Superior temporal gyrus (tissue), 1 donor: ENCODE data around the gene ACTR6.
"Not testable (repeated sequence)": the region's sequence is repeated elsewhere in the genome, so short reads cannot be mapped to it uniquely, and the experiment has no call there.

ENCODE experiments used
- DNase-seq: peaks from one replicate; pipeline ENCODE4 v3.0.0-alpha.2; 2016; ENCODE audit errors: extremely low spot score

Gene ACTR6

DNA sequence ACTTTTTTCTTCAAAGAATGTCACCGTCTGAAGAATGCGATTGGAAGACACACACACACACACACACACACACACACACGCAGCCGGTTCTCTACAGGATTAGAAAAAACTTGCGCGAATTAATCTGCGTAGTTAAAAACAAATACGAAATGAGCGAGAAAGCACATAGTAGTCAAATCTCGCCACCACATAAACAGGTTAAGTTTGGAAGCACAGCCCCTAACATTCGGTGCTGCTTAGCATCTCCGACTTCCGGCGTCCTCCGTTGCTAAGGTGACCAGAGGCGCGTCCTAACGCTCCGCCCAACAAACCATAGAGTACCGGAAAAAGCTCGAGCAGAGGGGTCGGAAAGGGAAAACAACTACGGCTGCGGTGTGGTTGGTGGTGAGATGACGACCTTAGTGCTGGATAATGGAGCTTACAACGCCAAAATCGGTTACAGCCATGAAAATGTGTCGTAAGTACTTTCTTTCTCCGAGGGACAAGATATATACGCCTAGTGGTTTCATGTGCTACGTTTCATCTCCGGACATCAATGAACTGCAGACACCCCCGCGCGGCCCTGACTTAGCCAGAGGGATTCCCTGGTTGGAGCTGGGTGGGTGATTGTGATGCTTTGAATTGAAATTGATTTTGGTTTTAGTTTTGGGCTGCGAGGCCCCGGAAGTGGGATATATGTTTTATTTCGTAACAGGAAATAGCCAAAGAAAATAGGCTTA, at the start of gene ACTR6:
Gene ACTR6, plus strand, starts transcription at position 353 of the 719 bp plus-strand sequence. Its CDS starts 37 bp downstream, at position 390.
- DNase-seq = peak; percentile 98

DNA sequence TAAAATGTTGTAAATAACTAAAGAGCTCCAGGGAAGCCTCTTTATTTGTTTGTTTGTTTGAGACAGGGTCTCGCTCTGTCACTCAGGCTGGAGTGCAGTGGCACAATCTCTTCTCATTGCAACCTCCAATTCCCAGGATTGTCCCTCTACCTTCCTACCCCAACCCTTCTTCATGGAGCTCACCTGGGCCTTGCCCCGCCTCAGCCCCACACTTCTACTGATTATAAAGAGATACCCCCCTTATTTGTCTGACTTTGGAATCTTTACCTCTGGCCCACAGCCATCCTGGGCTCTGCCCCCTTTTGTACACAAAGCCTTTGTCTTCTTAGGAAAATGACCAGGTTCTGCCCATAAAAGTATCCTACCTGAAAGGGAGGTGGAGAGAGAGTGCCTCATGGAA, 48.8 kb upstream of the ACTR6 start:
- DNase-seq = no peak

DNA sequence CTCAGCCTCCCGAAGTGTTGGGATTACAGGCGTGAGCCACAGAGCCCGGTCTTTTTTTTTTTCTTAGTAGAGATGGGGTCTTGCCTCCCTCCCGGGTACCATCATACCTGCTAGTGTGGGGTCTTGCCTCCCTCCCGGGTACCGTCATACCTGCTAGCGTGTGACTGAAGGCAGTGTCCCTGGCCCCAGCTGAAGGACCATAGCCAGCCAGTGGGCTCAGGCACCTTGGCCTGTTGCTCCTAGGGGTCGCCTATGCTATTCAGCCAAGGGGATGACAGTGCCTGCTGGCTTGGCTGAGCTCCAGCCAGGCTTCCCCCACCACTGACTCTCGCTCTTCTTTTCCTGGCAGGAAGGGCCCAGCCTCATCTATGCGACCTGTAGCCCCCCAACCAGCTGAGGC, 47.5 kb upstream of the ACTR6 start:
- DNase-seq = no peak

DNA sequence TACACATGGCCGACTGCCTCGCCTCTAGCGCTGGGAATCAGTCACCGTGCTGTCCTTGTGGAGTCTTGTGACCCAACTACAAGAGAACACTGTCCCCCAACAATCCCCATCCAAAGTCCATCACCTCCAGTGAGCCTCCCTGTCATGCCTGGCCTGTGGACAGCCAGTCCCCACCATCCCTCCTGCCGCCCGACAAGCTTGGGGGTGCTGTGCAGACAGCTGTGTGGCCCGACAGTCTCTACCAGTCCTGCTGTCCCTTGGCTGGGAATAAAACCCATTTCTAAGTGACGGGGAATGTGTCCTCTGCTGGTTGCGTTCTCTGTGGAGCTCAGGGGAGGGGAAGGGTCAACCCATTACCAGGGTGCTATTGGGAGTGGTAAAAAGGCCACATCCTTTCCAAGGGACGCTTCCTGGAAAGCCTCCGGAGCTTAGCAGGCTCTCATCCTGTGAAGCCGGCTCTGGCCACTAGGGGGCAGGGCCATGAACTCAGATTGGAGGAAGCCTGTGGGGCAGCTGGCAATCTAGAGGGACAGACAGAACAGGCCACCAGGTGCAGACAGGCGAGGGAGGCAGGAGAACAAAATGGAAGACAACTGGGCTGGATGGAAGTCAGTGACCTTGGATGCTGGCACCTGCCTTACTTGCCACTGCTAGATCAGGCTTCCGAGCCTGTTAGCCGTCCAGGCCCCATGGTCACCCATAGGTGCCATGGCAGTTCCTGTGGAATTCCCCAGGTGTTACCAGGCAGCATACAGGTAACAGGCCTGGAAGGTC, 46.0 kb upstream of the ACTR6 start:
- no peak for DNase-seq

DNA sequence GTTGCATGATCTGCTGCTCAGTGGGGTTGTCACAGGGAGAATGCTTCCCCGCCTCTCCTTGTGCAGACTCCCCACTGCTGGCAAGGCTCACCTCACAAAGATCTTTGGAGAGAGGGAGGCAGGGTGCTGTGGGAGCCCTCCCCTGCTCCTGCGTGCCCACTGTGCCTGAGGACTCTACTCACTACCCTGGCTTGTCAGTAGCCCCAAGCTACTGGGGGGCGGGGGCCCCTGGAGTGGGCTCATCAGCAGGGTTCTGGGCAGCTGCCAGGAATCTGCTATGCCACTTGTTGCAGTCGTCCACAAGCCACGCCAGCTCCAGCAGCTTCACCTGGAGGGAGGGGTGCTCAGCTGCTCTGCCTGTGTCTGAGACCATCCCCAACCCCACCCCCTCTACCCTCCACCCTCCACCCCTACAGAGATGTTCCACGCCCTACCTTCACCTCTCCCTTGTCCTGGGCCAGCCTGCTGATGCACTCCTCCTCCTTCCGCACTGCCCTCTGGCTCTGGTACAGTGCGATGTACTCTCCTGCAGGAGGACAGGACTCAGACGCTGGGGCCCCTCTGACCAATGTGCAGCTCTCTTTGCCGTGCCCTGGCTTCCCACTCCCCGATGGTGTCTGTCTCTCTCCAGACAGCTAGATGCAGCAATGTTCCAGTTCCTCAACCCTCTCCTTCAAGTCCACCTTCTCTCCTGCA, 43.7 kb upstream of the ACTR6 start:
- DNase-seq = no peak

DNA sequence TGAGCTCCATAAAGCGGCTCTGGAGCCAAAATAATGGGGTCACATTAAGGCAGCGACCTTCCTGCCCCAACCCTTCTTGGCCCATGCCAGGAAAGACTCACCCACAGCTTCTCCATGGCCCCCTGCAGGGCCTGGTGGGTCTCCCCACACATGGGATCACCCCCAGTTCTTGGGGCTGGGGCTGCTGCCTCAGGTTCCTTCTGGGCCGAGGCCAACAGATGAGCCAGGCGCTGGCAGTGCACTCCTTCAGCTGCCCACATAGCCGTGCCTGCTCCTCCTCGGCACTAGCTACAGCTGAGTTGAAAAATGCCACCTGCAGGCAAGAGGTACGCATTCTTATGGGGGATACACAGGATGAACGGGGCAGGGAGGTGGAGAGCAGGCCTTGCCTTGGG, 43.2 kb upstream of the ACTR6 start:
- no peak for DNase-seq

DNA sequence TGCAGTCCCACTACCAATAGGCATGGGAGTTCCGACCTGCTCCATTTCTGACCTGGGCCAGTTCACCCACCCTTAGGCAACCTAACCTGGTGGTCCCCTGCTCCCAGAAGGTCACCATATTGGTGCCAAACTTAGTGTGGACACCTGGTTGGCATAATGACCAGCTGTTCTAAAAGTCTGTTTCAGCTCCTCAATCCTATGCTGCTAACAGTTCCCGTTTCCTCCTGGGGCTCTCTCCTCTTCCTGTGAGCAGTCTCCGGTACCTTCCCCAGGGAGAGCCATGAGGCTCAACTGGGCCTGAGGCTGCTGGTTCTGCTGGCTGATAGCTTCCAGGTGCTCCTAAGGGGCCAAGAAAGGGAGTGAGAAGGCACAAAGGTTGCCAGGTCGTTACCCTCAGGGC, 42.1 kb upstream of the ACTR6 start:
- DNase-seq = no peak

DNA sequence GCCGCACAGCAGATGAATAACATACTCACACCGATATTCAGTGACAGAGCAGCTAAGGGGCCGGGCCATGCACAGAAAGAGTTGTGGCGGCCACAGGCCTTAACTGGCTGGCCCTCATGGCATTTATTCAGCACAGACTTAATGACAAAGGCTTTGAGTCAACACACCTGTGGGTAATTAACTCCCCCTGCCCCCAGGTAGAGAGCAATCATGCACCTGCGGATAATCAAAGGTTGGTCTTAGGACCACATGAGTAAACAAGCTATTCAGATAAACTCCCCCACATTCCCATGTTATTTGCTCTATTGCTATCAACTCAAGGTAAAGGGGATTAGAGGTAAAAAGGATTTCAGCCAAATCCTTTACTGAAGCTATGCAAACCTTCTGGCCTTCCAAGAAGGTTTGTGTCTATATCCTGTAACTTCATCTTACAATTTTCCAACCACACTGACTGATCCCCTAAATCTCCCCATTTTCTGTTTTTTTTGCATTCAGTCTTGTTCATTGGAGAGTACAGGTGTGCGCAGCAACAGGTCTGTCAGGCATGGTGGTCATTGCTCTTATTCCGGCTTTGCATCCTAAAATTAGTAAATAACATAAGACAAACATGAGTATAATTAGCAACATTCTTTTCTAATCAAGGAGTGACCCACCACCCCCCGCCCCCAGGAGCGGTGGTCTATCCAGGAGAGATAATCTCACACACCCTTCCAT, 41.1 kb upstream of the ACTR6 start:
- DNase-seq = no peak

DNA sequence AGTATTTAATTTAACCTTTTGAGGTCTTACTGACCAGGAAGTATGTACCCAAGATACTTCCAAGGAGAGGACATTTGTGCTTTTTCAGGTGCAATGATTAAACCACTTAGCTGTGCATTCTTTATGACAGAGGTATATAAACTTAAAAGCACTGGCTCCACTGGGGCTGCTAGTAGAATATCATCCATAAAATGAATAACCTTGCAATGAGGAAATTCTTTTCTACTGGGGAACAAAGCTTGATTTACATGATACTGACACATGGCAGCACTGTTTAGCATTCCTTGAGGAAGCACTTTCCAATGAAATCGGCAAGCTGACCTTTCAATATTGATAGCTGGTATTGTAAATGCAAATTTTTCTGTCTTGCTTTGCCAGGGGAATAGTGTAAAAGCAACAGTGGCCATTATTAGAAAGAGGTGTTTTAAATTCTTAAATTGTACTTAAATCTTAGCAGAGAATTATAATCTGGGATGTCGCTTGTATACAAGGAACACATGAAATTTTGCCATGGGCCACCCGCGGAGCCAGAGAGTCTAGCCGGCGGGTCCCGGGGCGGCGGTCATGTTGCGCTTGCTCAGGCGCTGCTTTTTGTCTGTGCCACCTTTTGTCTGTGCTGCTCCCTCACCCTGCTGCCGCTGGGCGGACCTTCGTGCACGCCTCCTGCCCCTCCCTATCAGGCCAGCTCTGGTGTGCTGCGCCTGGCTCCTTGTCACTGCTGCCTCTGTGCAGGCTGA, 37.0 kb upstream of the ACTR6 start:
- peak; percentile 46 for DNase-seq

DNA sequence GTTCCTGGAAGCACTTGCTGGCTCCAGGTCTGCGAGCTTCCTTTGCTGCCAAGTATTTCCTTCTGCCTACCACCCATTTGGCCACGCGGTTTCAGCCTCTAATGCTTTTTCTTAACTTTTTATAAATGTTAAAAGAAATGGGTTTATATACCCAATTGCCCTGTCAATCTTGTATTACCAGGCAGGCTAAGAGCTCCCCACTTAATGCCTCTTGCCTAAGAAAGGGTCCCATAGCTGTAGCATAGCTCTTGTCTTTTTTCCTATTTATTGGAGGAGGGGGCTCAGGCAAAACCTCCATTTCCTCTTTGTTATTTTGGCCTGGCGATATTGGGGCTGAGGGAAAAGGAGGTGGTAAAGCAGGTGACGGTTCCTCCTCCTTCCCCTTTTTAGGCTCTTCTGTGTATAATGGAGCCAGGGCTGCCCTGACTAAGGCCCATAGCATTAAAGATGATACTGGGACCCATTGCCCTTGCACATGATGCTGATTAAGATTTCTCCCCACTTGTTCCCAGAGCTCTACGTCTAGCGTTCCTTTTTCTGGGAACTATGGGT, 36.4 kb upstream of the ACTR6 start:
- DNase-seq = no peak

DNA sequence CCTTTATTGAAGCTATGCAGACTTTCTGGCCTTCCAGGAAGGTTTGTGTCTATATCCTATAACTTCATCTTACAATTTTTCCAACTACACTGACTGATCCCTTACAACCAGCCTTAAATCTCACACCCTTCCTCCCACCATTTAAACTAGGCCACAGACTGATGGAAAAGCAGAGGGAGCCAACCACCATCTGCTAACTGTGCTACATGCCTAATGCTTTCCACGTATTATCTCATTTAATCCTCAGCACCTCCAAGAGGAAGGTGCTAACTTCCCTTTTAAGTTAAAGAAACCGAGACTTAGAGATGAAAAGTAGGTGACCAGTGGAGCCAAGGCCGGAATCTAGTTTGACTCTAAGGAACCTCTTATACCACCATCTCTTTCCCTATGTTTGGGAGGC, 35.3 kb upstream of the ACTR6 start:
- no peak for DNase-seq

DNA sequence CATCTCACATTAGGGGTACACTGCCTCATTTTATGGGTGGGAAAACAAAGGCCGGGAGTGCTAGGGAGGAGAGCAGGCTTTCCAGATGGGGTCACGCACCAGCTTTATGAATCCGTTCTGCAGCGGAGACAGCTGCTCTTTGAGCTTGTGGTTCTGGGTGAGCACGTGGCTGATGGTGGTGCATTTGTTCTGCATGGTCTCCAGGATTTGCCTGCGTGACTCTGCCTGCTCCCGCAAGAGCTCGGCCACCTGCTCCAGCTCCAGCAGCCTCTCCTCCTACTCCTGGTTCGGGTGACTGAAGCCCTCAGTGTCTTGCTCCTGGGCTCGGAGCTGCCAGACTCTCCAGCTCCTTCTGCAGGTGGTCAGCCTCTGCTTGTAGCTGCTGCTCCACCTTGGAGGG, 34.4 kb upstream of the ACTR6 start:
- DNase-seq = no peak

DNA sequence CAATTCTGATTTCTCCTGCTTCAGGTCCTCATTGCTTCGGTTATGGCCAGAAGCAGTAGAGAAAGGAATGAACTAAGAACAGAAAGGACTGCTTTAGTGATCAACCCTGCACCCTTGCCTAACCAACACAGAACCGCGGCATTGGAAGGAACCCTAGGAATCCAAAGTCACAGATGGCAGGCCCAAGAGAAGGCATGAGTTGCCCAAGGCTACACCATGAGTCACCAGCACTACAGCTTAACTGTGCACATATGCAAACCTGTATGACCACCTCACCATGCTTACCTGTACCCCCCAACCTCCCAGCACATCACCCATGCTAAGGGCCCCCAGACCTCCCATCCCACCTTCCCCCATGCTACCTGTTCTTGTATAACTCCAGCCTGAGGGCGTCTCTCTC, 32.1 kb upstream of the ACTR6 start:
- no peak for DNase-seq

DNA sequence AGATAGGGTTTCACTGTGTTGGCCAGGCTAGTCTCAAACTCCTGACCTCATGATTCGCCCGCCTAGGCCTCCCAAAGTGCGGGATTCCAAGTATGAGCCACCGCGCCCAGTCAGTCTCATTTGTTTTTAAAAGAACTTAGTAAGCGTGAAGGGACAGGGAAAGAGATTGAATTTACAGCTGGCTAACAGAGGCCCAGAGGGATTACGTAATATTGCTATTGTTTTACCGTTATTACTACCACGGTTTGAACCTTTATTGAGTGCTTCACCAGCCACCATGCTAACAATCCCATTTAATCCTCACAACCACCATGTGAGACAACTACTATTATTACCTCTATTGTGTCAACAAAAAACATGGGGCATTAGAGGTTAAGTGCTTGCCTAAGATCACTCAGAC, 31.3 kb upstream of the ACTR6 start:
- no peak for DNase-seq

DNA sequence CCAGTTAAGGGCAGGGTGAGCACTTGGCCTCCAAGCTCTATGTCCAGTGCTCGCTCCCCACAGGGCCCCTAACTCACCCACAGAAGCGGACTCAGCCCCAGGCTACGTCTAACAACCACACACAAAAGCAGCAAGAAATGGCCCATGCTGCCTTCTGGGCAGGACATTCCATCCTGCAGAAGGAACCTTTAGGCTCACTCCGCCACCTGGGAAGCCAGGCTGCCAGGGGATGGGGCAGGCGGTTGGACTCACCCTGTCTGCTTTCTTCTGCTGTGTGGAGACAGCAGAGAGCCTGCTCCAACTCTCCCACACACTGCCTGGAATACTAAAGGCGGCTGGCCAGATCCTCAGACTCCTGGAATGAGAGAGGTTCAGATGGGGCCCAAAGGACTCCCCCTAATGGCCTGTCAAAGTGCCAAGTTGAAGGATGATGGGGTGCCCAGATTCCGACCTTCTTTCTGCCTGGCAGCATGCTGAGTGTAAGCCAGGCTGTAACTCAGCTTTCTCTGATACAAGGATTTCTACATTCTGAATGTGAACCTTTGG, 30.2 kb upstream of the ACTR6 start:
- DNase-seq = no peak

DNA sequence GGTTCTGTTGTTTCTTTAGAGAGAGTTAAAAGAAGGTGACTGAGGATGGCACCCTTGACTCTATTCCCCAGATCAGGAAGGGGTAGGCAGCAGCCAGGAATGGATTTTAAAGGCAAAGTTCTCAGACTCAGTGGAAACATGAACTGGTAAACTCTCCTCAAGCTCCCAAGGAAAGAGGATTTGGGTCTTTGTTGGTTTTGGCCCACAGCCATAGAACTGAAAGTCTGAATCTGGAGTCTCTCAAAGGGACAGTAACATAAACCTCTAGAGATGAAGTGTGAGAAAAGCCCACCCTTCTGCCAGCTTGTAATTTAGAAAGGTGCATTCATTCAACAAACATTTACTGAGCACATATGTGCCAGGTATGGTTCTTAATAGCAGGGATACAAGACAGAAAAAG, 29.4 kb upstream of the ACTR6 start:
- DNase-seq = no peak

DNA sequence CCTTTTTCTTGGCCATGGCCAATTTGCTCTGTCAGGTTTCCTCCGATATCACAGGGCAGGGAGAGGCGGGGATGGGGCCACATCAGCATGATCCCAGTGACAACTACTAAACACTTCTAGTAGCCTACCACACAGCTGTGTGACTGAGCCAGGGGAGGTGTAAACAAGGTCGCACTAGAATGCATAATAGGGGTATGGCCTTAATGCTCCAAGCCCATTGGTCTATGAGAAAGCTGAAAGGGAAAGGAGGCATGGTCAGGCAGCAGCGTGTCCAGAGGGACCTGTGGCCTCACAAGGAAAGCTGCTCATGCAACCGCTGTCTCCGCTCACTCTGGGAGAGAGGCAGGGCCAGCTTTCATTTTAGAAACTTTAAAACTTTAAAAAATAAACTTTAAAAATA, 27.5 kb upstream of the ACTR6 start:
- no peak for DNase-seq

DNA sequence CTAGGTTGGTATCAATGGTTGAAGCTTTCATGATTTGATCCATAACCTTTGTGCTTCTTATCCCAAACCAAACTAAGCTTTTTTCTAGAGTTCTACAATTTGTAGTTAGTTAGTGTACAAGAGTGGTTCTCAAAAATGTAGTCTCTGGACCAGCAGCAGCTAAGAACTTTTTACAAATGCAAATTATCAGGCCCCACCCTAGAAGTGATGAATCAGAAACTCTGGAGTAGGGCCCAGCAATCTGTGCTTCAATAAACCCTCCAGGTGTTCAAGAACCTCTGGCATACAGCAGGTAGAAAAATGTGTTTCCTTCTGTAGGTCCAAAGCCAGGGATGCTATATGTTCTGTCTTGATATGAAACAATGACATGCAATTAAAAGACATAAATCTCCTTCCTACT, 26.1 kb upstream of the ACTR6 start:
- DNase-seq = no peak

DNA sequence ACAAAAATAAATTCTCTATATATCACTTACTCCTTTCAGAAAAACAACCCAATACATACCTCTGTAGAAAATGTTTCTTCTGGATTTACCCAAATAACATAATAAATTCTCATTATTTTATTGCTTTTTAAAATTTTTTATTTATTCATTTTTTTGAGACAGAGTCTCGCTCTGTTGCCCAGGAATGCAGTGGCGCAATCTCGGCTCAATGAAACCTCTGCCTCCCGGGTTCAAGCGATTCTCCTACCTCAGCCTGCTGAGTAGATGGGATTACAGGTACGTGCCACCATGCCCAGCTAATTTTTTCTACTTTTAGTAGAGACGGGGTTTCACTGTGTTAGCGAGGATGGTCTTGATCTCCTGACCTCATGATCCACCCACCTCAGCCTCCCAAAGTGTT, 24.1 kb upstream of the ACTR6 start:
- not testable (repeated sequence) for DNase-seq

DNA sequence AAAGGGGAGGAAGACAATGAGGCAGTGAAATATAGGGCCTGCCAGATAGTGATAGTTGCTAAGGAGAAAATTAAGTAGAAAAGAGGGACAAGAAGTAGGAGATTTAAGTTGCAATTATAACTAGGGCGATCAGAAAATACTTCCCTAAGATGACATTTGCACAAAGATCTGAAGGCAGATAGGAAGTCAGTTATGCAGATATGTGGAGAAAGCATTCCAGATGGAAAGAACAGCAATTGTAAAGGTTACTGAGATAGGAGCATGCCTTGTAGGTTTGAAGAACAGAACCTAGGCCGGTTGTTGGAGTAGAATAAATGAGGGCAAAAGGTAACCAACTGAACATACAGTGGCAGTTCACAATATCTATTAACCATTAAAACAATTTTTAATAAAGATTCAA, 21.4 kb upstream of the ACTR6 start:
- no peak for DNase-seq
